Ishikawa (cell line): ENCODE results near the gene KLHL5.

Source experiments
- CEBPB ChIP-seq: IDR thresholded peaks from 2 replicates; pipeline ENCODE4 v1.6.1; 2012
- CREB1 ChIP-seq: IDR thresholded peaks from 2 replicates; pipeline ENCODE4 v1.6.1; 2012; ENCODE audit warnings: low read depth
- EGR1 ChIP-seq: IDR thresholded peaks from 2 replicates; pipeline ENCODE4 v1.6.1; 2012
- EP300 ChIP-seq: IDR thresholded peaks from 2 replicates; pipeline ENCODE4 v1.6.1; 2012; ENCODE audit warnings: borderline replicate concordance
- FOXM1 ChIP-seq: IDR thresholded peaks from 2 replicates; pipeline ENCODE4 v1.6.1; 2012; ENCODE audit warnings: low read depth, borderline replicate concordance
- MAX ChIP-seq: IDR thresholded peaks from 2 replicates; pipeline ENCODE4 v1.6.1; 2012
- NFIC ChIP-seq: IDR thresholded peaks from 2 replicates; pipeline ENCODE4 v1.6.1; 2012
- RAD21 ChIP-seq: IDR thresholded peaks from 2 replicates; pipeline ENCODE4 v1.6.1; 2012; ENCODE audit warnings: low read depth
- REST ChIP-seq: IDR thresholded peaks from 2 replicates; pipeline ENCODE4 v1.6.1; 2012; ENCODE audit warnings: low read depth, mild to moderate bottlenecking
- TAF1 ChIP-seq: IDR thresholded peaks from 2 replicates; pipeline ENCODE4 v1.6.1; 2012; ENCODE audit warnings: low read depth, mild to moderate bottlenecking
- TCF12 ChIP-seq: IDR thresholded peaks from 2 replicates; pipeline ENCODE4 v1.6.1; 2012; ENCODE audit warnings: low read depth
- TEAD4 ChIP-seq: IDR thresholded peaks from 2 replicates; pipeline ENCODE4 v1.6.1; 2012
- USF1 ChIP-seq: IDR thresholded peaks from 2 replicates; pipeline ENCODE4 v1.6.1; 2012
- YY1 ChIP-seq: IDR thresholded peaks from 2 replicates; pipeline ENCODE4 v1.6.1; 2012; ENCODE audit warnings: low read depth
- ZBTB7A ChIP-seq: IDR thresholded peaks from 2 replicates; pipeline ENCODE4 v1.6.1; 2012; ENCODE audit warnings: low read depth

KLHL5 gene

GRCh38 chr4:39133623-39134022 is 71.6 kb downstream of the KLHL5 start:
- TF ChIP-seq YY1 (no peak), CEBPB (no peak), USF1 (no peak), TCF12 (no peak), REST (no peak), TEAD4 (no peak), TAF1 (no peak), ZBTB7A (no peak), FOXM1 (no peak), CREB1 (no peak), EP300 (no peak)

GRCh38 chr4:39134683-39135306 is 72.8 kb downstream of the KLHL5 start:
- TF ChIP-seq MAX (no peak), NFIC (no peak), TCF12 (no peak), RAD21 (no peak), CREB1 (no peak), YY1 (no peak), CEBPB (no peak), USF1 (no peak), TAF1 (no peak), ZBTB7A (no peak), REST (no peak), TEAD4 (no peak), FOXM1 (no peak)

- TF ChIP-seq TEAD4 (no peak), USF1 (no peak), MAX (no peak), REST (no peak), FOXM1 (no peak), ZBTB7A (no peak), EGR1 (no peak)
These were observed 84.2 kb downstream of the KLHL5 start for GRCh38 chr4:39146211-39146610.

GRCh38 chr4:39154009-39154408 is 92.0 kb downstream of the KLHL5 start:
- TF ChIP-seq TCF12: no peak
- TF ChIP-seq USF1: no peak
- TF ChIP-seq CEBPB: no peak
- no peak for TF ChIP-seq EP300
- no peak for TF ChIP-seq REST
- no peak for TF ChIP-seq EGR1
- no peak for TF ChIP-seq MAX
- TF ChIP-seq FOXM1: no peak
- TF ChIP-seq RAD21: no peak
- no peak for TF ChIP-seq YY1
- no peak for TF ChIP-seq CREB1
- TF ChIP-seq NFIC: no peak
- TF ChIP-seq TAF1: no peak
- no peak for TF ChIP-seq TEAD4
- TF ChIP-seq ZBTB7A: no peak
